GM08714 (cell line): ENCODE measurements around the gene EPHB2.

Source experiments
- H3K4me3 ChIP-seq: fragments of 200-500 bp; sonication (Bioruptor generic); 2 replicates; pipeline ENCODE4 v1.5.1; 2014; ENCODE audit warnings: mild to moderate bottlenecking, low read length, inconsistent platforms
- ZNF274 ChIP-seq: IDR thresholded peaks from 2 replicates; pipeline ENCODE4 v1.6.1; 2012; ENCODE audit warnings: mild to moderate bottlenecking, low read depth, low read length

EPHB2 gene

DNA sequence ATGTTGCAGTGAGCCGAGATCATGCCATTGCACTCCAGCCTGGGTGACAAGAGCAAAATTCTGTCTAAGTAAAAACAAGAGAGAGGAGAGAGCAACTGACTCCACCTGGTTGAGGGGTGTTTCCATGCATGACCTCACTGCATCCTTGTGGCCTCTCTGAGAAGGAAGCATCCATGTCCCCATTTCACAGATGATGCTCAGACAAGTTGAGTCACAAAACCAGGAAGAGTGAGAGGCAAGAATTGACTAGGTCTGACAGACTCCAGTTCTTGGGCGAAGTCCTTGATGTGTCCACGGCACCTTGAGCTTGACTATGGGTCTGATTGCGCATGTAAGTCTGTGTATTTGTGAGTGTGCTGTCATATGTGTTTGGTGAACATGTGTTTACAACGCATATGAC, 156.2 kb downstream of the EPHB2 start:
- no peak overlapping the region for H3K4me3 ChIP-seq
- TF ChIP-seq ZNF274 = no peak

DNA sequence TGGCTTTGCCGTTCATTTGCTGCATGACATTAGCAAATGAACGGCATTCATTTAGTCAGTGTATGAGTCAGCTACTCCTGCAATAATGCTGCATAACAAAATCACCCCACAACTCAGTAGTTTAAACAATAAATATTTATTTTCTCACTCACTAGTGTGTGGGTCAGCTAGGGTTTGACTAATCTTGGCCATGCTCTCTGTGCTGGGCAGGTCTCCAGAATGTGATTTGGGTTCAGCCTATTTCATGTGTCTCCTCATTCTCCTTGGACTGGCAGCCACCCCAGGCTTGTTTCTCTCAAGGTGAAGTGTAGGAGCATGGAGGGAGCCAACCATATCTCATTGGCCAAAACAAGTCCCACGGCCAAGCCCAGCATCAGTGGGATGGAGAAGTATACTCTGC, 157.7 kb downstream of the EPHB2 start:
- TF ChIP-seq ZNF274 = no peak

DNA sequence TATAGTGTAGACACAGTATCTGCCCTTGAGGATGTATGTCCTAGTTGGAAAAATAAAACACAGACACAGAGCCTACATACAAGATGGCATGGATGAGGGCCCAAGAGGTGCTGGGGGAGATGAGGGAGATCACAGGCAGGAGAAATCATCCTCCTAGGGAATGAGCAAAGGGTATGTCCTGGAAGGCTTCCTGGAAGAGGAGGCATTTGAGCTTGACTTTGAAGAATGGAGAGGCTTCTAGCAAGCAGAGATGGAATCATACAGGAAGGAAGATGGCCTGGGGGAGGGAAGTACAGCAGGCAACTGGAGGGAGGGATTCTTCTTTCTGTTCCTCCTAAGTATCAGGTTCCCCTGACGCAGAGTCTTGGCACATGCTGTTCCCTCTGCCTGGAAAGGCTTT, 158.7 kb downstream of the EPHB2 start:
- no peak overlapping the region for H3K4me3 ChIP-seq

More for the DNA sequence above, 157.7 kb downstream of the EPHB2 start:
- no peak overlapping the region for H3K4me3 ChIP-seq

DNA sequence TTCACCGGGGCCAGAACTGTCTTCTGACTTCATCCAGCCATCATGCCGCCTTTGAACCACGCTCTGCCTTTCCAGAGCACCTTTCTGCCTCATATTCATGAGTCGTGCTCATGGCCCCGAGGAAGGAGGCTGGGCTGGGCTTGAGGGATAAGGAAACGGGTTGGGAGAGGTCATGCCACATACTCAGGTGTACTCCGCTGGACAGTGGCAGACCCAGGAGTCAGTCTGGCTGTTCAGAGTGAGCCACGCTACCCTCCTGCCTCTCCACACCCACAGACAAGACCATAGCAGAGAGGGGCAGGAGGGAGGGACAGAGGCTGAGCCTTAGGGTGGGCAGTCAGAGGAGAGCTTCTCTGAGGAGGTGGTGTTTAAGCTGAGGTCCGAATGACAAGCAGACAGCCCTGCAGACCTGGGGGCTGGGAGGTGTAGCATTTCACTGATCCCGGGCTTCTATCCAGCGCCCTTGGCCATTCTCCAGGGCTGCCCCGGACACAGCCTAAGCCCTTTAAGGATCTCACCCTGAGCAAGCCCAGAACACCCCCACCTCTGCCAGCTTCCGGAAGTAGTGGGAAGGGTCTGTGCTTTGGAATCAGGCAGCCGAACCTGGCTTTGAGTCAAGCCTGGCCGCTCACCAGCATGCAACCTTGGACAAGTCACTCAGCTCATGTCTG, 159.7 kb downstream of the EPHB2 start:
- no peak overlapping the region for H3K4me3 ChIP-seq
- TF ChIP-seq ZNF274 = no peak

More for the DNA sequence above, 158.7 kb downstream of the EPHB2 start:
- no peak for TF ChIP-seq ZNF274

GRCh38 chr1:22872981-22873664, 162.5 kb downstream of the EPHB2 start:
- no peak for TF ChIP-seq ZNF274
- no peak overlapping the region for H3K4me3 ChIP-seq

- no peak for TF ChIP-seq ZNF274
- H3K4me3 ChIP-seq = no peak overlapping the region
These were observed 164.1 kb downstream of the EPHB2 start for GRCh38 chr1:22874785-22875184.

- no peak for TF ChIP-seq ZNF274
These were observed 164.6 kb downstream of the EPHB2 start for GRCh38 chr1:22875241-22875640.

DNA sequence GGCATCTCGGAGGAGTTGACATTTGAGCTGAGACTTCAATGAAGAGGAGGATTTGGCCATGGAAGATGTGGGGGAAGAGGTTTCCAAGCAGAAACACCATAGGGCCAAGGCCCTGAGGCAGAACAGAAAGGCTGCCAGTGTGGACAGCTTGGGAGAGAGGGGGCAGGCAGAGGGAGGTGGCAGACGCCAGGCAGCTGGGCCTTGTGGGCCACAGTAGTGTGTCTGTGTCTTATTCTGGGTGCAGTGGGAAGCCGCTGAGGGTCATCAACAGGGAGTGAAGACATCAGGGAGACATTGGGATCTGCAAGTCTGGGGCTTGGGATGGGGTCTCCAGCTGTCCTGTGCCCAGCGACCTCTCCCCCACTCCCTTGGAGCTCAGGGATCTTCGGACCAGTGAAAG, 165.2 kb downstream of the EPHB2 start:
- no peak overlapping the region for H3K4me3 ChIP-seq
- TF ChIP-seq ZNF274 = no peak

More at GRCh38 chr1:22875241-22875640, 164.6 kb downstream of the EPHB2 start:
- H3K4me3 ChIP-seq = no peak overlapping the region

DNA sequence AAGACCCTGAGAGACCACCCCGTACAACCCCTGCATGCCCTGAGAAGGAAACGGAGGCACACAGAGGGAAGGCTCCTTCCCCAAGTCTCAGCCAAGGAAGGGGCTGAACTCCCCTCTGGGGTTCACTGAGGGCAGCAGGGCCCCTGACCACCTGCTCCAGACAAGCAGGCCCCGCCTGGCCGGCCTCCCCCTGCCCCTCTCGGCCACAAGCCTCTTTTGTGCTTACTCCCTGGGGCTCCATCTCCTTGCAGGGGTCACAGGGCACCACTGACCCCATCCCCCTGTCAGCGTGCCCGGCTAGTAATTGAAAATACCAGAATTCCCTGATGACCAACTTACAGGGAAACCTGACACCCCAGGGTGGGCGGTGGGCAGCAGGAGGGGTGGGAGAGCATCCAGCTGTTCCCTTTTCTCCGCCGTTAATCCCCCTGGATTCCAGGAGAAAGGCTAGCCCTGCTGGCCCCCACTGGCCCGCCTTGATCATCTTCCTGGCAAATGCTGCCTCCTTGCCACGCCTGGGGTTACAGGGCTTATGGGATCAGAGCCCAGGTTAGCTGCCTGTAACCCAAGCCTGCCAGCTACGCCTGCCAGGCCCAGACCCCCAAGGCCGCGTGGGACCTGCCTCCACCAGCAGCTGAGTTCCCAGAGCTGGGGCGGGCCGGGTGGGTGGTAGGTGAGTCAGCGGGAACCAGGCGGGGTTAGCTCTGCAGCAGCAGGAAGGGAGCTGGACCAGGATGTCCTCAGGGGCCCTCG, 165.9 kb downstream of the EPHB2 start:
- TF ChIP-seq ZNF274 = no peak
- H3K4me3 ChIP-seq = no peak overlapping the region

- no peak overlapping the region for H3K4me3 ChIP-seq
- no peak for TF ChIP-seq ZNF274
These were observed 166.7 kb downstream of the EPHB2 start for GRCh38 chr1:22877112-22877915.

GRCh38 chr1:22877980-22878379, 167.3 kb downstream of the EPHB2 start:
- no peak for TF ChIP-seq ZNF274
- no peak overlapping the region for H3K4me3 ChIP-seq

DNA sequence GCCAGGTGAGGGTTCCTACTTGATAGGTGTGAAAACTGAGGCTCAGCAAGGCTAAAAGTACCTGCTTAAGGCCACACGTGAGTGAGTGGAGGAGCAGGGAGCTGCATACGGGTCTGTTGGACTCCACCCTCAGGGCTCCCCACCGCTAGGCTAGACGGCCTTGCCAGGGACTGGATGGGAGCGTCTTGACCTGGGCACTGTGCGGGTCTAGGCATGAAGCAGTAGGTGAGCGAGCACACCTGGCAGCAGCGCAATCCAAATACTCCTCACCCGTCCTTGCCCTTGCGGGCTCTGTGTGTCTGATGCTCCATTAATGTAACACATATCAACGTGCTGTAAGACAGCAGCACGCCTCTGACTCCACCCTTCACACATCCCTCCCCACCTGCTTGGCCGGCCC, 168.0 kb downstream of the EPHB2 start:
- no peak for TF ChIP-seq ZNF274
- H3K4me3 ChIP-seq = no peak overlapping the region

GRCh38 chr1:22879445-22879844, 168.8 kb downstream of the EPHB2 start:
- H3K4me3 ChIP-seq = no peak overlapping the region
- no peak for TF ChIP-seq ZNF274

DNA sequence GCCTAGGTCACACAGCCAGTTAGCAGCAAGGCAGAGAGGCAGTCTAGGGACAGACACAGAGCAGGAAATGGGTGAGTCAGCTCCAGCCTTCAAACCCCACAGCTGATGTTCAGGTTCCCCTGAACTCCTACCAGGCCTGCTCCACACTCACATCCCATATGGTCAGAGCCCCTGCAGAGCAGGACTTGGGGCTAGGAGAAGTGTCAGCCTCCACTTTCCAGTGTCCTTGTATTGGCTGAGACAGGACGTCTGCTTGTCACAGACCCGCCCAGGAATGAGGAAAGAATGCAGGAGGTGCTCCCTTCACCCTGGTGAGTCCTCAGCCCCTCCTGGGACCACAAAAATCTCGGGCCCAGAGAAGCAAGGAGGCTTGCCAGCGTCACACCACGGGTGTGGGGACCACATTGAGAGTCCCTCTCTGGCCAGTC, 169.5 kb downstream of the EPHB2 start:
- TF ChIP-seq ZNF274 = no peak
- no peak overlapping the region for H3K4me3 ChIP-seq
